ENCODE results near the gene KCNE3. TPM values are rescaled to one million over a fixed set of nuclear protein-coding genes. Genes with fewer than 3 reads are reported as not detected.
A peak's percentile ranks its signal among the peaks of the same experiment; 100 is the strongest.

KCNE3 gene
- total and polyA plus RNA-seq, 9 of the 15 experiments (the other 6 are each of a cell fraction or from before 2014, with no cell fraction given): 1.6 to 8.7 (median 6.2) TPM

GRCh38 chr11:74466916-74467885 lies at the start of gene KCNE3 (continued):
- TF ChIP-seq ZC3H11A (IDR thresholded peaks at IDR 0.05; ENCODE audit: low read depth, low read length) (no peak), ZNF407 (IDR thresholded peaks at IDR 0.05; ENCODE audit: low read depth) (no peak), U2AF1 (optimal IDR thresholded peaks at IDR 0.05; ENCODE audit: low read depth, low read length) (no peak), CTCF (IDR thresholded peaks at IDR 0.05 in 2 of 3, conservative IDR thresholded peaks at IDR 0.05 in 1 of 3; ENCODE audit: insufficient read depth in 2 of 3, low read depth in 1 of 3, low read length in 3 of 3) (no peak), SAFB (IDR thresholded peaks at IDR 0.05; ENCODE audit: borderline replicate concordance, low read depth, low read length) (no peak; the same call in 1 of the 2 replicates), NFE2 (IDR thresholded peaks at IDR 0.05; ENCODE audit: low read depth) (no peak), RAD51 (IDR thresholded peaks at IDR 0.05; ENCODE audit: borderline replicate concordance, low read depth) (no peak), ZFX (CRISPR knock-in tag; IDR thresholded peaks at IDR 0.05) (peak; percentile 71), ZNF384 (IDR thresholded peaks at IDR 0.05; ENCODE audit: low read depth, low read length) (no peak), JUN (IDR thresholded peaks at IDR 0.05; ENCODE audit: borderline replicate concordance, low read depth, low read length) (no peak), JUN (CRISPR knock-in tag; IDR thresholded peaks at IDR 0.05; ENCODE audit: borderline replicate concordance) (no peak), E2F3 (CRISPR knock-in tag; IDR thresholded peaks at IDR 0.05) (0 out of 2 replicates have a peak, but pooled peaks have one; percentile 39), FOXJ2 (tag; IDR thresholded peaks at IDR 0.05) (no peak), ID3 (CRISPR knock-in tag; IDR thresholded peaks at IDR 0.05) (no peak), ID3 (tag; IDR thresholded peaks at IDR 0.05) (no peak), SMAD2 (IDR thresholded peaks at IDR 0.05; ENCODE audit: low read depth, low read length) (no peak)
